OCI-LY1 (cell line): ENCODE measurements around the gene ISCA1.

Experiments
- H2AFZ ChIP-seq: fragments of 200-600 bp; sonication (generic), shearing (Covaris generic); 2 replicates; pipeline ENCODE4 v1.6.0; 2014; ENCODE audit warnings: antibody characterized with exemption, mild to moderate bottlenecking, low read length
- H3F3A ChIP-seq: fragments of 200-600 bp; sonication (generic), shearing (Covaris generic); 2 replicates; pipeline ENCODE4 v1.6.0; 2014; ENCODE audit warnings: mild to moderate bottlenecking, antibody characterized with exemption, low read length, moderate library complexity; ENCODE audit not compliant: insufficient read depth
- H3K27ac ChIP-seq: fragments of 200-600 bp; sonication (generic); 2 replicates; pipeline ENCODE4 v1.5.1; 2014; ENCODE audit warnings: low read length, mixed run types, mild to moderate bottlenecking, low read depth; ENCODE audit not compliant: poor library complexity, severe bottlenecking
- H3K27me3 ChIP-seq: fragments of 200-600 bp; sonication (generic); 2 replicates; pipeline ENCODE4 v1.6.0; 2014; ENCODE audit warnings: antibody characterized with exemption, mild to moderate bottlenecking, low read length, moderate library complexity; ENCODE audit not compliant: insufficient read depth
- H3K36me3 ChIP-seq: fragments of 200-600 bp; sonication (generic); 2 replicates; pipeline ENCODE4 v1.6.1; 2014; ENCODE audit warnings: mild to moderate bottlenecking, antibody characterized with exemption, low read length, moderate library complexity, mixed read lengths; ENCODE audit not compliant: insufficient read depth
- H3K4me1 ChIP-seq: fragments of 200-600 bp; sonication (generic); 2 replicates; pipeline ENCODE4 v1.5.1; 2014; ENCODE audit warnings: mild to moderate bottlenecking, low read length, moderate library complexity; ENCODE audit not compliant: insufficient read depth, severe bottlenecking
- H3K4me2 ChIP-seq: fragments of 200-600 bp; sonication (generic), shearing (Covaris generic); 2 replicates; pipeline ENCODE4 v1.6.1; 2014; ENCODE audit warnings: low read length
- H3K4me3 ChIP-seq: fragments of 200-600 bp; sonication (generic); 2 replicates; pipeline ENCODE4 v1.5.1; 2014; ENCODE audit warnings: low read length, low read depth, mild to moderate bottlenecking, mixed read lengths; ENCODE audit not compliant: poor library complexity, severe bottlenecking
- H3K79me2 ChIP-seq: fragments of 200-600 bp; shearing (Covaris generic); 2 replicates; pipeline ENCODE4 v1.6.1; 2016; ENCODE audit warnings: mixed run types, low read length, mixed read lengths; ENCODE audit not compliant: insufficient read depth
- H3K9ac ChIP-seq: fragments of 200-600 bp; sonication (generic), shearing (Covaris generic); 2 replicates; pipeline ENCODE4 v1.6.1; 2014; ENCODE audit warnings: mild to moderate bottlenecking, low read length, mixed read lengths
- H3K9me2 ChIP-seq: fragments of 200-600 bp; sonication (generic), shearing (Covaris generic); 2 replicates; pipeline ENCODE4 v1.6.1; 2014; ENCODE audit warnings: low read depth, mild to moderate bottlenecking, low read length, mixed read lengths
- H3K9me3 ChIP-seq: fragments of 200-600 bp; shearing (Covaris generic); 2 replicates; pipeline ENCODE4 v1.6.1; 2014; ENCODE audit warnings: low read length, mixed read lengths
- H4K20me1 ChIP-seq: fragments of 200-600 bp; sonication (generic), shearing (Covaris generic); 2 replicates; pipeline ENCODE4 v1.6.0; 2016; ENCODE audit warnings: mild to moderate bottlenecking, low read length; ENCODE audit not compliant: insufficient read depth
- CTCF ChIP-seq: fragments of 200-600 bp; sonication (generic), shearing (Covaris generic); IDR thresholded peaks from 2 replicates; pipeline ENCODE4 v1.5.1; 2017; ENCODE audit warnings: mild to moderate bottlenecking, antibody characterized with exemption, low read length, moderate library complexity, mixed read lengths
- EZH2 ChIP-seq: fragments of 200-600 bp; sonication (generic), shearing (Covaris generic); IDR thresholded peaks from 2 replicates; pipeline ENCODE4 v1.8.0; 2017; ENCODE audit warnings: borderline replicate concordance, mixed run types, mild to moderate bottlenecking, antibody characterized with exemption, low read length, moderate library complexity, mixed read lengths

Gene ISCA1

GRCh38 chr9:86304236-86304730, 21.9 kb upstream of the ISCA1 start:
- H3K4me1 ChIP-seq = no peaks in the 10 kb centered on the region
- H2AFZ ChIP-seq = no peak overlapping the region
- H3K9ac ChIP-seq = no peak overlapping the region
- no peaks in the 10 kb centered on the region for H3K9me2 ChIP-seq
- H3K4me3 ChIP-seq = no peak overlapping the region
- no peaks in the 10 kb centered on the region for H3K79me2 ChIP-seq
- no peaks in the 10 kb centered on the region for H3K27me3 ChIP-seq
- no peaks in the 10 kb centered on the region for H3K9me3 ChIP-seq
- no peaks in the 10 kb centered on the region for H3F3A ChIP-seq
- H3K36me3 ChIP-seq = peaks cover 93% of the 10 kb centered on the region
- no peak overlapping the region for H3K4me2 ChIP-seq
- TF ChIP-seq CTCF = no peak
- no peak for TF ChIP-seq EZH2
- H3K27ac ChIP-seq = no peak overlapping the region
- no peaks in the 10 kb centered on the region for H4K20me1 ChIP-seq

GRCh38 chr9:86303316-86303975, 21.1 kb upstream of the ISCA1 start:
- no peak overlapping the region for H3K9ac ChIP-seq
- H3K4me2 ChIP-seq = no peak overlapping the region
- H3K4me3 ChIP-seq = no peak overlapping the region
- H3K9me2 ChIP-seq = no peaks in the 10 kb centered on the region
- peaks cover 93% of the 10 kb centered on the region for H3K36me3 ChIP-seq
- no peaks in the 10 kb centered on the region for H4K20me1 ChIP-seq
- H2AFZ ChIP-seq = no peak overlapping the region
- H3K79me2 ChIP-seq = no peaks in the 10 kb centered on the region
- no peaks in the 10 kb centered on the region for H3K27me3 ChIP-seq
- H3F3A ChIP-seq = no peaks in the 10 kb centered on the region
- no peaks in the 10 kb centered on the region for H3K9me3 ChIP-seq
- H3K4me1 ChIP-seq = no peaks in the 10 kb centered on the region
- H3K27ac ChIP-seq = no peak overlapping the region
- TF ChIP-seq EZH2 = no peak
- no peak for TF ChIP-seq CTCF

- no peaks in the 10 kb centered on the region for H3K9me2 ChIP-seq
- peaks cover 95% of the 10 kb centered on the region for H3K36me3 ChIP-seq
- no peaks in the 10 kb centered on the region for H4K20me1 ChIP-seq
Observed at GRCh38 chr9:86301686-86302085, 19.3 kb upstream of the ISCA1 start.

More at GRCh38 chr9:86301686-86302085, 19.3 kb upstream of the ISCA1 start:
- no peaks in the 10 kb centered on the region for H3K4me1 ChIP-seq
- no peak overlapping the region for H3K9ac ChIP-seq
- no peaks in the 10 kb centered on the region for H3K27me3 ChIP-seq
- H3K9me3 ChIP-seq = no peaks in the 10 kb centered on the region
- H3K27ac ChIP-seq = no peak overlapping the region
- no peak for TF ChIP-seq CTCF
- no peak for TF ChIP-seq EZH2
- no peak overlapping the region for H3K4me2 ChIP-seq
- H2AFZ ChIP-seq = no peak overlapping the region
- no peaks in the 10 kb centered on the region for H3K79me2 ChIP-seq
- no peak overlapping the region for H3K4me3 ChIP-seq
- no peaks in the 10 kb centered on the region for H3F3A ChIP-seq
